NCI-H2081 (cell line): ENCODE data around the gene DOCK3.

Experiments
- DNase-seq, 2 experiments: peaks; one replicate each; lab custom pipeline; 2025; lab: John Stamatoyannopoulos, UW

The DOCK3 gene

GRCh38 chr3:51328206-51328605 is 653.5 kb downstream of the DOCK3 start:
- DNase-seq = no peak

- no peak for DNase-seq
Measured at GRCh38 chr3:51330046-51330445, 655.3 kb downstream of the DOCK3 start.

GRCh38 chr3:51332156-51332555 is 657.4 kb downstream of the DOCK3 start:
- DNase-seq = no peak

- DNase-seq = no peak
Measured at GRCh38 chr3:51333021-51333420, 658.3 kb downstream of the DOCK3 start.

GRCh38 chr3:51336261-51336660 is 661.5 kb downstream of the DOCK3 start:
- DNase-seq = no peak

GRCh38 chr3:51337666-51338065 is 662.9 kb downstream of the DOCK3 start:
- no peak for DNase-seq

GRCh38 chr3:51338632-51339031 is 663.9 kb downstream of the DOCK3 start:
- peak in 1 of 2 experiments; percentile 29 for DNase-seq

GRCh38 chr3:51340013-51340829 is 665.5 kb downstream of the DOCK3 start:
- no peak for DNase-seq

- no peak for DNase-seq
Measured at GRCh38 chr3:51340989-51341636, 666.4 kb downstream of the DOCK3 start.

- no peak for DNase-seq
Measured at GRCh38 chr3:51343918-51344687, 669.4 kb downstream of the DOCK3 start.

GRCh38 chr3:51350751-51351150 is 676.0 kb downstream of the DOCK3 start:
- DNase-seq = no peak

GRCh38 chr3:51353131-51353530 is 678.4 kb downstream of the DOCK3 start:
- no peak for DNase-seq

- no peak for DNase-seq
Measured at GRCh38 chr3:51353691-51354090, 679.0 kb downstream of the DOCK3 start.

- DNase-seq = no peak
Measured at GRCh38 chr3:51354172-51354571, 679.4 kb downstream of the DOCK3 start.

GRCh38 chr3:51354731-51355615 is 680.2 kb downstream of the DOCK3 start:
- DNase-seq = no peak

GRCh38 chr3:51355891-51356578 is 681.3 kb downstream of the DOCK3 start:
- DNase-seq = no peak

- DNase-seq = no peak
Measured at GRCh38 chr3:51357856-51358255, 683.1 kb downstream of the DOCK3 start.

GRCh38 chr3:51358981-51359380 is 684.3 kb downstream of the DOCK3 start:
- DNase-seq = no peak

- DNase-seq = no peak
Measured at GRCh38 chr3:51360806-51361205, 686.1 kb downstream of the DOCK3 start.

- DNase-seq = no peak
Measured at GRCh38 chr3:51361746-51362145, 687.0 kb downstream of the DOCK3 start.

- DNase-seq = no peak
Measured at GRCh38 chr3:51362476-51362875, 687.7 kb downstream of the DOCK3 start.
